K562 (cell line): ENCODE data around the gene PANK2.

ENCODE experiments used
- ESRRA ChIP-seq: fragments of 450-650 bp; IDR thresholded peaks from 2 replicates; pipeline ENCODE4 v1.6.1; 2014; ENCODE audit warnings: low read depth, mild to moderate bottlenecking, moderate library complexity, borderline replicate concordance
- SREBF2 ChIP-seq: sonication (generic); formaldehyde crosslinking; IDR thresholded peaks from 2 replicates; pipeline ENCODE4 v1.4.0; 2020; ENCODE audit warnings: mild to moderate bottlenecking, missing genetic modification reagents
- TF ChIP-seq, protein P1 (sequence below): IDR thresholded peaks from 3 replicates; pipeline ENCODE4 v1.6.1; 2011; ENCODE audit warnings: borderline replicate concordance, mild to moderate bottlenecking; ENCODE audit not compliant: insufficient read length, insufficient read depth

DNA sequence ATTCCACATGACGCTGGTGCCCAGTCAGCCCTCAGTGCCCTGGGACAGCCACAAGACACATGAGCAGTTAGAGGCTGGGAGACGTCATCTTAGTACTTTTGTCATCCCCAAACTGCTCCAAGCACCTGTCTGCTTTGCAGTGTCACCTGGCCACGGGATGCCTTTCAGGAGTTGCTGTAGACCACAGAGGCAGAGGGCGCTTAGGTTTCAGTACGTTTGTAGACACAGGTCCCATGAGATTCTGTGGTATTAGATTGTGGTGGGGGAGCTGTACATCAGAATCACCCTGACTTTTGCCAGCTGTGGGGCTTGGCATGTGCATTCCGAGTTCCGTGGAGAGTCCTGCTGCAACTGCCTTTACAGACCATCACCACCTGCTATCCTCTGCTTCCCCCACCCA is 25.9 kb upstream of the PANK2 start:
- TF ChIP-seq, protein P1, sequence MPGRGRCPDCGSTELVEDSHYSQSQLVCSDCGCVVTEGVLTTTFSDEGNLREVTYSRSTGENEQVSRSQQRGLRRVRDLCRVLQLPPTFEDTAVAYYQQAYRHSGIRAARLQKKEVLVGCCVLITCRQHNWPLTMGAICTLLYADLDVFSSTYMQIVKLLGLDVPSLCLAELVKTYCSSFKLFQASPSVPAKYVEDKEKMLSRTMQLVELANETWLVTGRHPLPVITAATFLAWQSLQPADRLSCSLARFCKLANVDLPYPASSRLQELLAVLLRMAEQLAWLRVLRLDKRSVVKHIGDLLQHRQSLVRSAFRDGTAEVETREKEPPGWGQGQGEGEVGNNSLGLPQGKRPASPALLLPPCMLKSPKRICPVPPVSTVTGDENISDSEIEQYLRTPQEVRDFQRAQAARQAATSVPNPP: no peak
- TF ChIP-seq SREBF2 (CRISPR knock-in tag) (no peak), ESRRA (no peak)
